Activated T-helper 1 cell treated with anti-CD3 and anti-CD28 coated beads, Interleukin-12 subunit alpha, Interleukin-12 subunit beta, Interleukin-2, Interleukin-4 antibody, amounts not matched to agents 30 ng/mL and 10 ng/mL and 1 ng/mL, durations not matched to agents 14 hours and 24 hours and 36 hours (primary cell): ENCODE data around the gene CMTM7. TPM values are rescaled to one million over a fixed set of nuclear protein-coding genes. Genes with fewer than 3 reads are reported as not detected.

Experiments
- DNase-seq: peaks from one replicate; pipeline ENCODE4 v3.0.0; 2021; ENCODE audit warnings: low spot score
- H3K27ac Mint-ChIP-seq: one replicate; pipeline ENCODE4 v1.8.0; 2021; ENCODE audit warnings: mild to moderate bottlenecking, mixed read lengths
- H3K27me3 Mint-ChIP-seq: one replicate; pipeline ENCODE4 v1.8.0; 2022; ENCODE audit warnings: mild to moderate bottlenecking, moderate library complexity, mixed read lengths; ENCODE audit not compliant: insufficient read depth
- H3K36me3 Mint-ChIP-seq: one replicate; pipeline ENCODE4 v1.8.0; 2021; ENCODE audit warnings: low read depth, mixed read lengths
- H3K4me1 Mint-ChIP-seq: one replicate; pipeline ENCODE4 v1.8.0; 2021; ENCODE audit warnings: low read depth, mixed read lengths
- H3K4me3 Mint-ChIP-seq: one replicate; pipeline ENCODE4 v1.8.0; 2021; ENCODE audit warnings: mild to moderate bottlenecking, moderate library complexity, mixed read lengths
- H3K9me3 Mint-ChIP-seq: one replicate; pipeline ENCODE4 v1.8.0; 2021; ENCODE audit warnings: mixed read lengths
- intact Hi-C: fragments of 100-400 bp; cut with micrococcal nuclease; formaldehyde crosslinking; loops from one replicate; pipeline ENCODE4 v1.15.1; 2024
- total RNA-seq: library from RNA; stranded (reverse); gene quantifications from 2 replicates; pipeline ENCODE4 v1.2.3, GENCODE V29; 2022

The CMTM7 gene, protein sequence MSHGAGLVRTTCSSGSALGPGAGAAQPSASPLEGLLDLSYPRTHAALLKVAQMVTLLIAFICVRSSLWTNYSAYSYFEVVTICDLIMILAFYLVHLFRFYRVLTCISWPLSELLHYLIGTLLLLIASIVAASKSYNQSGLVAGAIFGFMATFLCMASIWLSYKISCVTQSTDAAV
- total RNA-seq = 50.6 and 59.7 TPM in 2 replicates

DNA sequence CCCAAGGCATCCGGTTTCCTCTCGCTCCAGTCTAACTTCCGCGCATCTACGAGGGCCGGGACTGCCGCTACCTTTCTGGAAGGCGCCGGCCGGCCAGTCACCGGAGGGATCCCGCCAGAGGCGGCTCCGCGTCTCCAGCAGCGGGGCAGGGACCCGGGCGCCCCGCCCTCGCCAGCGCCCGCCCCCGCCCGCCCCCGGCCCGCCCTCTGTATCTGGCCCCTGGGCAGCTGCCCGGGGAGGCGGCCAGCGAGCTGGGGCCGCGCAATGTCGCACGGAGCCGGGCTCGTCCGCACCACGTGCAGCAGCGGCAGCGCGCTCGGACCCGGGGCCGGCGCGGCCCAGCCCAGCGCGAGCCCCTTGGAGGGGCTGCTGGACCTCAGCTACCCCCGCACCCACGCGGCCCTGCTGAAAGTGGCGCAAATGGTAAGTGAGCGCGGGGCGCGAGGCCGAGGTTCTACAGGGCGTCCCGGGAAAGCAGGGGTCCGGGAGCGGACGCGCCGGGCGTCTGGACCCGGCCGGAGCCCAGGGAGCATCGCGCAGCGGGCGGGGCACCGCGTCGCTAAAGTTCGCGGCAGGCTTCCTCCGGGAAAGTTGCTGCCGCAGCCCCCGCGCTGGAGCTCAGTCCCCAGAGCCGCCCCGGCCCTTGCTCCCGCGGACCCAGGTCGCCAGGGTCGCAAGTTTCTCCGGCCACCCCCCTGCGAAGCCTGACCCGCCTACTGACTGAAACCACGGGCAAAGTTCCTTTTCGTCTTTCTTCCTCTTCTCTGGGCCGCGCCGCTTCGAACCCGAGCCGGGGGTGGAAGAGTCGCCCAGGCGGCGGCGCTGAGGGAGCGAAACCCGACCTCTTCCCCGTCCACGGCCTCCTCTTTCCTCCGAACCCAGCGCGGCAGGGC, at the start of gene CMTM7:
Gene CMTM7, plus strand, starts transcription at position 211 of the 893 bp plus-strand sequence. Its CDS starts 54 bp downstream, at position 265.
- Mint-ChIP-seq H3K9me3 (no peaks in the 10 kb centered on the region), H3K27me3 (no peaks in the 10 kb centered on the region), H3K4me3 (peak within 1 kb of the TSS; percentile 98), H3K27ac (peak within 1 kb of the TSS; percentile 98), H3K36me3 (peaks cover 19% of the 10 kb centered on the region), H3K4me1 (peaks cover 61% of the 10 kb centered on the region)
- peak; percentile 66 for DNase-seq
- intact Hi-C loops = loop anchor here (1.0 to 5.0 kb wide), 8 partner anchors 9 to 293 kb away; partner anchors contain the start of genes CMTM6, CMTM8, CNOT10 and DYNC1LI1

DNA sequence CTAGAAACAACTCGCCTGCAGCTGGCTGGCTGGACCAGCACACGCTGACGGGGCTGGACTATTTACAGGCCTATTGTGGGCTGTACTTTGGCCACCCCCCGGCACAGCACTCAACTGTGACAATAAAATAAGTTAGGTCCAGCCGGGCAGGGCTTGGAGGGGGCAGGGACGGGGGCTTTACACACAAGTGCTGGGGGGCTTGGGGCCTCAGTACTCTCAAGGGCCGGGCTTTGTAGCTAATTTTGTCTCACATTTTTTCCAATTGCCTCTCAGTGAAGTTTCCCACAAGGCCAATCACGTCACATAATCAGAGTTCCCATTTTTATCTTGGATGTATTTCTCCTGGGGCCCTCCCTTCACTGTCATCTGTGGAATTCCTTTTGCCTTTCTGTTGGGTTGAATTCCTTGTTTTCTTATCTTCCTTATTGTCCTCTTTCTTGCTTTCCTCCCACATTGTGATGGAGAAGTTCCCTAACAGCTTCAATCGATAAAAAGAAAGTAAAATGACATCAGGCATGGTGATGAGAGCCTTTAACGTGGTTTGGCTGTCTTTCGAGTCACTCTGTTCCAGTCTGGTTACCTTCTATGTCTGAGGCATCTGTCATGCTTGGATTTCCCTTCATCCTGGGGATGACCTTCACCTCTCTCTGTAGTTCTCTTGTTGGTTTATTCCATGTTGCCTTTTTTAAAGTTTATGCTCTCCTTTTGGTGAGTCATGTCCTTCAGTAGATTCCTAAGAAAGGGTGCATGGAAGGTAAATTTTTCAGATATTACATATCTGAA, 44.1 kb upstream of the CMTM7 start:
- no peak overlapping the region for H3K27ac Mint-ChIP-seq
- peaks cover 18% of the 10 kb centered on the region for H3K4me1 Mint-ChIP-seq
- H3K9me3 Mint-ChIP-seq = no peaks in the 10 kb centered on the region
- intact Hi-C loops = no loop called here
- no peaks in the 10 kb centered on the region for H3K36me3 Mint-ChIP-seq
- no peak overlapping the region for H3K4me3 Mint-ChIP-seq
- DNase-seq = no peak
- no peaks in the 10 kb centered on the region for H3K27me3 Mint-ChIP-seq

DNA sequence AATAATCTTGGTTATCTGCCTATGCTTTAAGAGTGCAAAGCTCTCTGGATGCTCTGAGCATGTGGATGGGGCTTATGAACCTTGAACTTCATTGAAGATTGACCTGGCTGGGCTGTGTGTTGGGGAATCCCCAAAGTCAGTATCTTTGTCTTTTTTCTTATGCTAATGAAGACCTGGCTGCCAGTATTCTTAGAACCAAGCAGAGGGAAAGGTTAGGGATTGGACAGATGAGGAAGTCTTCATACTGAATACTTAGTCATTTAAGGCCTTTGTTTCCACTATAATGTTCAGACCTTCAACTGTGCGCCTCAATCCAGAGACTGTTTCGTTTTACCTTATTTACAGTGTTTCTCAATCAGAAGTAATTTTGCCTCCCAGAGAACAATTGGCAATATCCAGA, 42.5 kb upstream of the CMTM7 start:
- no peaks in the 10 kb centered on the region for H3K27me3 Mint-ChIP-seq
- H3K4me3 Mint-ChIP-seq = no peak overlapping the region
- peaks cover 18% of the 10 kb centered on the region for H3K4me1 Mint-ChIP-seq
- H3K9me3 Mint-ChIP-seq = no peaks in the 10 kb centered on the region
- DNase-seq = no peak
- intact Hi-C loops = no loop called here
- H3K36me3 Mint-ChIP-seq = no peaks in the 10 kb centered on the region
- H3K27ac Mint-ChIP-seq = no peak overlapping the region

DNA sequence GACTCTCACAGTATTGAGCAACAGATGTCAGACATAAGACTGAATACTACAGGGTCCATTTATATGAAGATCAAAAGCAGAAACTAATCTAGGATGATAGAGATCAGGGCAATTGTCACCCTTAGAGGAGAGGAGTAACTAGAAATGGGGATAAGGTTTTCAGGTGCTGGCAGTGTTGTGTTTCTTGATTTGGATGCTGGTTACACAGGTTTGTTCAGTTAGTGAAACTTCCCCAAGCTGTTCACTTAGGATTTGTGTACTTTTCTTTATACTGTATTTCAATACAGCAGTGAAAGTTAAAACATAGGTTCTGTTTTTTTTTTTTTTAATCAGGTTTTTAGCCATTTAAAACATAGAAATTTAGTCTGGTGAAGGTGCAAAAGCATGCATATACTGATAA, 39.1 kb upstream of the CMTM7 start:
- Mint-ChIP-seq H3K9me3 (no peaks in the 10 kb centered on the region), H3K27ac (no peak overlapping the region), H3K36me3 (peaks cover 7% of the 10 kb centered on the region), H3K4me3 (no peak overlapping the region), H3K4me1 (peaks cover 17% of the 10 kb centered on the region), H3K27me3 (peaks cover 3% of the 10 kb centered on the region)
- intact Hi-C loops = no loop called here
- no peak for DNase-seq

DNA sequence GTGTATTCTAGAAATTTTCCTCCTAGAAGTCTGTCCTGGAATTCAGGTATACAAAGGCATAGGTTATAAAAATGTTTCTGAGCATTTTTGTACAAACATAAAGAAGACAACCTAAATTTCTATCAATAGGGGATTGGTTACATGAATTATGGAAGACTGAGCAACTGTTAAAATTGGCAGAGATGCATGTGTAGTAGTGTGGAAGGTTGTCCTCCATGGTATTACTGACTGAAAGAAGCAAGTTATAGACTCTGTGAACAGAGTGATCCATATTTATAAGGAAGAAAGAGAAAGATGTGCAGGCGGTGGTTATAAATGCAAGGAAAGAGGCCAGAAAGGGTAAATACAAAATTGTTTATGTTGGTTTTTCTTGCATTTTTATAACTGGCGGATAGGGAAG, 38.3 kb upstream of the CMTM7 start:
- Mint-ChIP-seq H3K27me3 (peaks cover 3% of the 10 kb centered on the region), H3K9me3 (no peaks in the 10 kb centered on the region), H3K4me3 (no peak overlapping the region), H3K27ac (no peak overlapping the region), H3K36me3 (peaks cover 7% of the 10 kb centered on the region), H3K4me1 (peaks cover 9% of the 10 kb centered on the region)
- DNase-seq = no peak
- intact Hi-C loops = no loop called here

DNA sequence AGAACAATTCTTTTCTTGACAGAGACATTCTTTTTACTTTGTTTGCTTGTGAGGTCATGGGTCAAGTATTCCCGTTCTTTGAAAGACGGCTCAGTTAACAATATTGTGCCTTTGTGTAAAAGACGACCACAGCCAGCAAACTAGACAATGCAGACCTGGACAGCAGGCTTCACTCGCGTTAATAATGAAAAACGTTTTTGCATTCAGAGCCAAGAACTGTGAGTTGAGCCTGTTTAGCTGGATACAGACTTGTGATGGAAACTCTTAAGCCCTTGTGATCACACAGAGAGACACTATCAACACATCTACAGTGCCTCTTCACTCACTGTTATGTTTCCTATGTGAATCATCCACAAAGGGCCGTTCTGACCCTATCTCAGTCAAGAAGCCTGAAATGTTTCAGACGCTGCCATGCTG, 37.3 kb upstream of the CMTM7 start:
- peaks cover 7% of the 10 kb centered on the region for H3K36me3 Mint-ChIP-seq
- H3K27ac Mint-ChIP-seq = no peak overlapping the region
- H3K27me3 Mint-ChIP-seq = peaks cover 3% of the 10 kb centered on the region
- H3K4me3 Mint-ChIP-seq = no peak overlapping the region
- DNase-seq = no peak
- H3K4me1 Mint-ChIP-seq = peaks cover 2% of the 10 kb centered on the region
- no peaks in the 10 kb centered on the region for H3K9me3 Mint-ChIP-seq
- intact Hi-C loops = no loop called here

DNA sequence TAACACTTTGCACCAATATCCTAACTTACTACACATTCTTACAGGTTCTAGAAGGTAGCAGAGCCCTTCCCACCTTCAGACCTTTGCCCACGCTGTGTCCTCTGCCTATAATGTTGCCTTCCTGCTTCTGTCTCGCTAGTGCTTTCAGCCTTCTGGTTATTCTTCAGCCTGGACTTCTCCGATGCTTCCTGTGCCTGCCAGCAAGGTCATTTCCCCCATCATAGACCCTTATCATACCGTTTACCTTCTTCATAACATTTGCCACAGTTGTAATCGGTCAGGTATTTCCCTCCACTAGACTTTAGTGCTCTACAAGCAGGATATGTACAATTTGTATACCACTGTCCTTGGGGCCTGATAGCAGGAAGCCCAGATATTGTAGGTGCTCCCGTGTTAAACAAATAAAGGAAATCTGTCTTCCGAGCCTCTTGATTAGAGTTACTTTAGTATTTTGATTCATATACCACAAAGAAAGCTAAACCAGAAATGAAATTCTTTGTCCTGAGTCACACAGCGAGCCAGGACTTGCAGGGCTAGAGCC, 35.8 kb upstream of the CMTM7 start:
- peaks cover 7% of the 10 kb centered on the region for H3K36me3 Mint-ChIP-seq
- intact Hi-C loops = no loop called here
- no peak for DNase-seq
- no peaks in the 10 kb centered on the region for H3K4me1 Mint-ChIP-seq
- no peak overlapping the region for H3K27ac Mint-ChIP-seq
- no peak overlapping the region for H3K4me3 Mint-ChIP-seq
- H3K27me3 Mint-ChIP-seq = peaks cover 3% of the 10 kb centered on the region
- H3K9me3 Mint-ChIP-seq = no peaks in the 10 kb centered on the region

DNA sequence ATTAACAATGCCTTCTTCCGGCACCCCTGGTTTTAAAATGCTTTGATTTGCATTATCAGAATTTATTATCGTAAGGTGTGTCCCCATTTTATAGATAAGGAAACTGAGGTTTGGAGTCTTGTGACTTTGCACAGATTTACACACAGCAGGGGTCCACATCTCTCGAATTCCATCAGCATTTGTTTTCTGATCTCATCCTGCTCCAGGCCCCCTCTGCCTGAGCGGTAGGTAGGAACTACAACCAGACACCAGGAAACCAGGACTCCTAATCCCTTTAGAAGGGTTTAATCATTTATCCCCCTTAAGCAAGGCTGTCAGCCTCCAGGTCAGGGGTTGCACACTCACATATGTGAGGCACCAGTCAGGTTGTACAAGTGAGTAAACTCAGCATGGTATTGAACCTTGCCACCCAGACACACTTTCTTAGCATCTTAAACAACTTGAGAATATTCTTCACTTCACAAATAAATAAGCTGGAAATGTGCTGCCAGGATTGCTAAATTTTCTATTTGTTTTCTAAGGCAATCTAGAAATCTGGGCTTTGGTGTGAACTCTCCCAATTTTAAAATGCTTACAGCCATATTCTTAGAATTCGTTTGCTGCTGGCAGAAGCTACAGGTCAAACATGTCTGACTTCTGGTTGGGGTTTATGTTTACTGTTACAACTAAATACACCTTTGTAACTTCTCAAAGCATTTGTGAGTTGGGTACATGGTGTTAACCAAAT, 31.7 kb upstream of the CMTM7 start:
- H3K27ac Mint-ChIP-seq = no peak overlapping the region
- peaks cover 3% of the 10 kb centered on the region for H3K27me3 Mint-ChIP-seq
- H3K9me3 Mint-ChIP-seq = no peaks in the 10 kb centered on the region
- no peak for DNase-seq
- H3K4me1 Mint-ChIP-seq = no peaks in the 10 kb centered on the region
- peaks cover 7% of the 10 kb centered on the region for H3K36me3 Mint-ChIP-seq
- no peak overlapping the region for H3K4me3 Mint-ChIP-seq
- intact Hi-C loops = no loop called here

DNA sequence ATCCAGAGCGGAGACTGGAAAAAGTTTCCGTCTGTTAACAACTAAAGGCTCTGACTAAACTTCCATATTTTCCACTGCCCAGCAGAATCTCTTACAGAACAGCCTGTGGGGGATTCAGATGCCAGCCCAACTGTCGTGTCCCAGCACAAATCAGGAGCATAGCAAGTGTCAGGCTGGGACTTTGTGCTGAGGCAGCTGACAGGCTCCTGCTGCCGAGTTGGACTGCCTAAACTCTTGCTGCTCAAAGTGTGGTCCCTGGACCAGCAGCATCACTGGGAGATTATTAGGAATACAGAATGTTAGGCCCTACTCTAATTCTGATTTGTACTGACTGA, 31.2 kb upstream of the CMTM7 start:
- Mint-ChIP-seq H3K9me3 (no peaks in the 10 kb centered on the region), H3K36me3 (peaks cover 7% of the 10 kb centered on the region), H3K4me3 (no peak overlapping the region), H3K4me1 (no peaks in the 10 kb centered on the region), H3K27ac (no peak overlapping the region), H3K27me3 (peaks cover 1% of the 10 kb centered on the region)
- DNase-seq = no peak
- intact Hi-C loops = no loop called here

DNA sequence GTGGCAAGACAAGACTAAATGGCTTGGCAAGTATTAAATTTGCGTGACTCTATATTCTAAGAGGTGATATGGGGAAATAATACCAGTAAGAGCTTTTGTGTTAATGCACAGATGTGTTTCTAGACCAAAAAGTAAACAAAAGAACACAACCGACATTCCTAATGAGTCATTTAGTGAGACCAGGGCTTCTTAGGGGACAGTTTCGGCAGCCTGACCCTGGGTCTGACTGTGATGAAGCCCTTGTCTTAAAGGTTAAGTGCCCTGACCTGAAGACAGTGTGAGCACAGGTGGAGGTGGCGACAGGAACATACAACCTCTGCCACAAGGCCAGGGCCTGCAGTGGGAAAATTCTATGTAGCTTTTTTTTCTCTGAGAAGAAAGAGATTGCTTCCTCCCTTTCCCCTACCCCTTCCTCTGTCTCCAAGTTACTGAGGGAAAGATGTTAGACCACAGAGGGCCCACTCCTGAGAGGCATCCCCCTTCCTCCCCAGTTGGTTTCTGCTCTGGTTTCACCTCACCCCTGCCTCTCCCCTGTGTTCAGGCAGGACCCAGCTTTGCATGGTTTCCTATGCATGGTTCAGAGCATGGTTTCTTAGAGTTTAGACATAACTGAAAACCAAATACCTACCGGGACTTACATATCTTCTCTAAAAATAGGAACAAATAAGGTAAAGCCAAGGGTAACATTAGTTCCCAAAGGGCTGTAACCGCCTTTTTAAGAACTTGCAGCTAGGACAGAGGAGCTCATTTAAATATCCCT, 24.8 kb upstream of the CMTM7 start:
- DNase-seq = no peak
- intact Hi-C loops = no loop called here
- Mint-ChIP-seq H3K27ac (peak overlapping the region; percentile 68), H3K4me3 (no peak overlapping the region), H3K27me3 (no peaks in the 10 kb centered on the region), H3K9me3 (no peaks in the 10 kb centered on the region), H3K36me3 (no peaks in the 10 kb centered on the region), H3K4me1 (peaks cover 23% of the 10 kb centered on the region)

DNA sequence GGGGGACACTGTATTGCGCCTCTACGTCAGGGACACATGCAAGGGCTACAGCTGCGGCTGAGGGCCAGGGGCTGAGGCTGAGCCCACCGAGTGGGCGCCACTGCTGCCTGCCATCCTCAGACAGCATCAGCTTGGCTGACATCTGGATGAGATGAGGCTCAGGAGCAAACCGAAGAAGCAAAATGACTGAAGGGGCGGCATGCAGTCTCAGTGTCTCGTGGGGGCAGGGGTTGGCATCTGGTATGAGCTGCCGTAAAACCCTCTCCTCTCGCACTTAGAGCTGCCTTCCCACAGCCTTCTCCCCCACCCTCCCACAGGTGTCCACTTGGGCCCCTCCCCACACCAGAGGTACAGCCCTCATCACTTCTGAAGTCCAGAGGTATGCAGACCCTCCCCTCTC, 24.2 kb upstream of the CMTM7 start:
- H3K4me1 Mint-ChIP-seq = peaks cover 29% of the 10 kb centered on the region
- no peak overlapping the region for H3K4me3 Mint-ChIP-seq
- no peak for DNase-seq
- peak overlapping the region; percentile 5 for H3K27ac Mint-ChIP-seq
- H3K27me3 Mint-ChIP-seq = no peaks in the 10 kb centered on the region
- H3K9me3 Mint-ChIP-seq = no peaks in the 10 kb centered on the region
- intact Hi-C loops = no loop called here
- no peaks in the 10 kb centered on the region for H3K36me3 Mint-ChIP-seq
